Neural cell (in vitro differentiated cells): ENCODE results near the gene TP53INP2. TPM values are rescaled to one million over a fixed set of nuclear protein-coding genes. Genes with fewer than 3 reads are reported as not detected.

Experiments used
- H2AFZ ChIP-seq: fragments of 200-600, 300-800 bp; sonication (generic), shearing (Covaris generic); 2 replicates; pipeline ENCODE4 v1.6.0; 2014; ENCODE audit warnings: low read depth, mild to moderate bottlenecking, antibody characterized with exemption, low read length, moderate library complexity
- H3F3A ChIP-seq: fragments of 200-600 bp; shearing (Covaris generic); 2 replicates; pipeline ENCODE4 v1.6.1; 2016; ENCODE audit warnings: mild to moderate bottlenecking, moderate library complexity, mixed read lengths, antibody characterized with exemption, low read length; ENCODE audit not compliant: insufficient read depth, poor library complexity, severe bottlenecking
- H3K27ac ChIP-seq: fragments of 200-600, 300-800 bp; sonication (generic), shearing (Covaris generic); 2 replicates; pipeline ENCODE4 v1.5.1; 2014; ENCODE audit warnings: mild to moderate bottlenecking, low read length, moderate library complexity
- H3K27me3 ChIP-seq: fragments of 300-800, 200-600 bp; sonication (generic), shearing (Covaris generic); 2 replicates; pipeline ENCODE4 v1.6.0; 2014; ENCODE audit warnings: mild to moderate bottlenecking, low read depth, low read length, moderate library complexity; ENCODE audit not compliant: insufficient read depth
- H3K36me3 ChIP-seq: fragments of 300-800, 200-600 bp; sonication (generic), shearing (Covaris generic); 2 replicates; pipeline ENCODE4 v1.5.1; 2014; ENCODE audit warnings: mild to moderate bottlenecking, antibody characterized with exemption, low read length, moderate library complexity; ENCODE audit not compliant: insufficient read depth
- H3K4me2 ChIP-seq: fragments of 300-800, 200-600 bp; sonication (generic), shearing (Covaris generic); 2 replicates; pipeline ENCODE4 v1.6.0; 2014; ENCODE audit warnings: mild to moderate bottlenecking, low read length
- H3K4me3 ChIP-seq: fragments of 300-800, 200-600 bp; sonication (generic), shearing (Covaris generic); 2 replicates; pipeline ENCODE4 v1.5.1; 2014; ENCODE audit warnings: mild to moderate bottlenecking, low read length, moderate library complexity
- H3K79me2 ChIP-seq: fragments of 200-600 bp; shearing (Covaris generic); replicated peaks from 2 replicates; pipeline ENCODE4 v1.6.0; 2014; ENCODE audit warnings: mild to moderate bottlenecking, low read length, moderate library complexity; ENCODE audit not compliant: insufficient read depth
- H3K9ac ChIP-seq: fragments of 300-800, 200-600 bp; sonication (generic), shearing (Covaris generic); 2 replicates; pipeline ENCODE4 v1.6.1; 2016; ENCODE audit warnings: mild to moderate bottlenecking, low read length, mixed read lengths
- H3K9me2 ChIP-seq: fragments of 200-600 bp; shearing (Covaris generic); 2 replicates; pipeline ENCODE4 v1.6.1; 2016; ENCODE audit warnings: mild to moderate bottlenecking, low read length, mixed read lengths; ENCODE audit not compliant: insufficient read depth
- H3K9me3 ChIP-seq: fragments of 200-600, 300-800 bp; sonication (generic), shearing (Covaris generic); 2 replicates; pipeline ENCODE4 v1.6.1; 2016; ENCODE audit warnings: mild to moderate bottlenecking, mixed run types, low read length, moderate library complexity, mixed read lengths
- H4K20me1 ChIP-seq: fragments of 200-600 bp; shearing (Covaris generic); 2 replicates; pipeline ENCODE4 v1.6.1; 2016; ENCODE audit warnings: mild to moderate bottlenecking, mixed run types; ENCODE audit not compliant: insufficient read depth
- EP300 ChIP-seq: fragments of 450-650 bp; conservative IDR thresholded peaks from 2 replicates; pipeline ENCODE4 v1.6.1; 2014; ENCODE audit warnings: antibody characterized with exemption, mild to moderate bottlenecking, moderate library complexity; ENCODE audit not compliant: poor library complexity, severe bottlenecking
- EZH2 ChIP-seq: fragments of 200-600, 300-800 bp; shearing (Covaris generic), sonication (generic); IDR thresholded peaks from 2 replicates; pipeline ENCODE4 v1.6.1; 2014; ENCODE audit warnings: antibody characterized with exemption, low read length, borderline replicate concordance, mild to moderate bottlenecking; ENCODE audit not compliant: insufficient read depth, poor library complexity, severe bottlenecking
- MXI1 ChIP-seq: fragments of 450-650 bp; conservative IDR thresholded peaks from 2 replicates; pipeline ENCODE4 v1.6.1; 2014; ENCODE audit warnings: antibody characterized with exemption, mild to moderate bottlenecking; ENCODE audit not compliant: poor library complexity, severe bottlenecking
- POLR2AphosphoS5 ChIP-seq: IDR thresholded peaks from 2 replicates; pipeline ENCODE4 v1.6.1; 2012
- RAD21 ChIP-seq: fragments of 450-650 bp; conservative IDR thresholded peaks from 2 replicates; pipeline ENCODE4 v1.6.1; 2014; ENCODE audit warnings: antibody characterized with exemption, mild to moderate bottlenecking, moderate library complexity
- REST ChIP-seq: IDR thresholded peaks from 2 replicates; pipeline ENCODE4 v1.6.1; 2012; ENCODE audit warnings: borderline replicate concordance
- SMC3 ChIP-seq: fragments of 450-650 bp; conservative IDR thresholded peaks from 2 replicates; pipeline ENCODE4 v1.6.1; 2014; ENCODE audit warnings: antibody characterized with exemption, mild to moderate bottlenecking, moderate library complexity; ENCODE audit not compliant: poor library complexity
- TAF1 ChIP-seq: IDR thresholded peaks from 2 replicates; pipeline ENCODE4 v1.6.1; 2012; ENCODE audit warnings: low read depth
- polyA plus RNA-seq: library from polyadenylated mRNA; depleted of rRNA; stranded (reverse); fragments of >200 nt; gene quantifications from 2 replicates; pipeline ENCODE4 v1.2.3, GENCODE V29; 2014
- TF ChIP-seq, protein P1 (sequence below): fragments of 450-650 bp; IDR thresholded peaks from 2 replicates; pipeline ENCODE4 v1.5.1; 2014; ENCODE audit warnings: antibody characterized with exemption, mild to moderate bottlenecking, moderate library complexity; ENCODE audit not compliant: poor library complexity, severe bottlenecking

TP53INP2 gene
- polyA plus RNA-seq, 1 donor from 2014 or later = 11.5 TPM

- Histone ChIP-seq H3K4me2 (no peak overlapping the region), H3K9me3 (no peaks in the 10 kb centered on the region), H4K20me1 (peaks cover 2% of the 10 kb centered on the region), H3F3A (no peaks in the 10 kb centered on the region), H3K4me3 (no peak overlapping the region), H3K79me2 (no peaks in the 10 kb centered on the region), H3K36me3 (peaks cover 7% of the 10 kb centered on the region), H3K9me2 (no peaks in the 10 kb centered on the region), H3K27ac (no peak overlapping the region), H3K9ac (no peak overlapping the region), H2AFZ (no peak overlapping the region), H3K27me3 (no peaks in the 10 kb centered on the region)
- TF ChIP-seq SMC3 (no peak), REST (no peak), RAD21 (no peak), EP300 (no peak), POLR2AphosphoS5 (no peak), MXI1 (no peak), TAF1 (no peak), EZH2 (no peak)
- TF ChIP-seq, protein P1, sequence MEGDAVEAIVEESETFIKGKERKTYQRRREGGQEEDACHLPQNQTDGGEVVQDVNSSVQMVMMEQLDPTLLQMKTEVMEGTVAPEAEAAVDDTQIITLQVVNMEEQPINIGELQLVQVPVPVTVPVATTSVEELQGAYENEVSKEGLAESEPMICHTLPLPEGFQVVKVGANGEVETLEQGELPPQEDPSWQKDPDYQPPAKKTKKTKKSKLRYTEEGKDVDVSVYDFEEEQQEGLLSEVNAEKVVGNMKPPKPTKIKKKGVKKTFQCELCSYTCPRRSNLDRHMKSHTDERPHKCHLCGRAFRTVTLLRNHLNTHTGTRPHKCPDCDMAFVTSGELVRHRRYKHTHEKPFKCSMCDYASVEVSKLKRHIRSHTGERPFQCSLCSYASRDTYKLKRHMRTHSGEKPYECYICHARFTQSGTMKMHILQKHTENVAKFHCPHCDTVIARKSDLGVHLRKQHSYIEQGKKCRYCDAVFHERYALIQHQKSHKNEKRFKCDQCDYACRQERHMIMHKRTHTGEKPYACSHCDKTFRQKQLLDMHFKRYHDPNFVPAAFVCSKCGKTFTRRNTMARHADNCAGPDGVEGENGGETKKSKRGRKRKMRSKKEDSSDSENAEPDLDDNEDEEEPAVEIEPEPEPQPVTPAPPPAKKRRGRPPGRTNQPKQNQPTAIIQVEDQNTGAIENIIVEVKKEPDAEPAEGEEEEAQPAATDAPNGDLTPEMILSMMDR = no peak
Observed at GRCh38 chr20:34753706-34754461, 49.7 kb downstream of the TP53INP2 start.

- Histone ChIP-seq H3K27ac (no peak overlapping the region), H3K9me3 (no peaks in the 10 kb centered on the region), H3K4me3 (no peak overlapping the region), H2AFZ (no peak overlapping the region), H3F3A (no peaks in the 10 kb centered on the region), H3K36me3 (peaks cover 5% of the 10 kb centered on the region), H3K79me2 (no peaks in the 10 kb centered on the region), H3K9me2 (no peaks in the 10 kb centered on the region), H3K4me2 (no peak overlapping the region), H3K27me3 (no peaks in the 10 kb centered on the region), H3K9ac (no peak overlapping the region), H4K20me1 (peaks cover 2% of the 10 kb centered on the region)
- TF ChIP-seq SMC3 (no peak), EZH2 (no peak)
Observed at GRCh38 chr20:34754611-34755010, 50.5 kb downstream of the TP53INP2 start.
